ENCODE measurements around the gene DOK6. TPM values are rescaled to one million over a fixed set of nuclear protein-coding genes. Genes with fewer than 3 reads are reported as not detected.
"Not testable (repeated sequence)": the region's sequence is repeated elsewhere in the genome, so short reads cannot be mapped to it uniquely, and the experiment has no call there.

The DOK6 gene
- total and polyA plus RNA-seq, 2 donors (not counting 3 experiments of a cell fraction or from before 2014, with no cell fraction given), result under 0.01 TPM; not detected in 1

DNA sequence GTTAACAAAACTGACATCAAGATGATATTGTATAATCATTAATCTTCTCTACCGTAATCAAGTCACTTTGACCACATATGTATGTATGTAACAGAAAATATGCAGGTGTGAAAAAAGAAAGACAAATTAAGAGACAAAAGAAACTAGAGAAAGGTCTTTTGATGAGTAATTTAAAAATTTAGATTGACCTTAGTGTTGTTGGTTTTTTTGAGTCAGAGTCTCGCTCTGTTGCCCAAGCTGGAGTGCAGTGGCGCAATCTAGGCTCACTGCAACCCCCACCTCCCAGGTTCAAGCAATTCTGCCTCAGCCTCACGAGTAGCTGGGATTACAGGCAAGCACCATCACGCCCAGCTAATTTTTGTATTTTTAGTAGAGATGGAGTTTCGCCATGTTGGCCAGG lies 464.1 kb downstream of the DOK6 start:
- H3K9ac ChIP-seq (replicated peaks; ENCODE audit: extremely low read depth, insufficient read depth, low read length); BruUV-seq (replicated peaks); dilution Hi-C loops (cut with MboI; ENCODE audit: extremely low pct_ligation_motif_present, low sequenced_read_pairs); H3K4me2 ChIP-seq (ENCODE audit: insufficient read depth, low read length); H3K4me1 ChIP-seq (ENCODE audit: control insufficient read depth, extremely low read depth, insufficient read depth, low read length); H3K4me3 ChIP-seq (replicated peaks in 1 of 3; ENCODE audit: insufficient read depth in 1 of 3, low read depth in 1 of 3, low read length in 3 of 3); H4K20me1 ChIP-seq (replicated peaks; ENCODE audit: control insufficient read depth, extremely low read depth, insufficient read depth, low read length); H2AFZ ChIP-seq (ENCODE audit: low read depth, low read length); POLR2A ChIA-PET; DNase-seq (ENCODE audit: low read depth, low spot score); H3K79me2 ChIP-seq (ENCODE audit: control insufficient read depth, insufficient read depth, low read length); intact Hi-C loops (cut with micrococcal nuclease); CTCF ChIA-PET; H3K27me3 ChIP-seq (ENCODE audit: control insufficient read depth in 2 of 2, insufficient read depth in 2 of 2, low read length in 2 of 2); H3K27ac ChIP-seq (ENCODE audit: insufficient read depth, low read depth, low read length); FAIRE-seq; H3K9me1 ChIP-seq (replicated peaks; ENCODE audit: control insufficient read depth, extremely low read depth, insufficient read depth, low read length); H3K36me3 ChIP-seq (ENCODE audit: control insufficient read depth in 2 of 2, extremely low read depth in 1 of 2, insufficient read depth in 2 of 2, low read length in 2 of 2); H3K9me3 ChIP-seq (replicated peaks; ENCODE audit: control insufficient read depth, insufficient read depth, low read length): not testable (repeated sequence)

DNA sequence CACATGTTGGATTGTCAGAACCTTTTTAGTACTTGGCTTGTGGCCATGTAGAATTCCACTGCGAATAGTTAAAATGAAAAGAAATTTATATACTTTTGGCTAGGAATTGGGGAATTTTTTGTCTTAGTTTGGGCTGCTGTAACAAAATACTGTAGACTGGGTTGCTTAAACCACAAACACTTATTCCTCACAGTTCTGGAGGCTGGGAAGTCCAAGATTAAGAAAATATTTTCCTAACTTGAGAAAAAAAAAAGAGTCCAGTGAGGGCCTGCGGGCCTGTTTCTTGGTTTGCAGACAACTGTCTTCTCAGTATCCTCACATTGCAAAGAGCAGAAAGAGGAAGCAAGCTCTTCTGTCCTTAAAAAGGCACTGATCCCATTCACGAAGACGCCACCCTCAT lies 465.1 kb downstream of the DOK6 start:
- H3K9ac ChIP-seq (replicated peaks; ENCODE audit: extremely low read depth, insufficient read depth, low read length), result no peak overlapping the region
- CTCF ChIA-PET, result interaction anchor here (0.7 kb wide), 1 partner anchor 17 kb away, joined by 3 read pairs; no protein-coding TSS in a partner anchor
- FAIRE-seq (no peak), DNase-seq (ENCODE audit: low read depth, low spot score) (no peak)
- no peak overlapping the region for H2AFZ ChIP-seq (ENCODE audit: low read depth, low read length)
- no peaks in the 10 kb centered on the region for H4K20me1 ChIP-seq (replicated peaks; ENCODE audit: control insufficient read depth, extremely low read depth, insufficient read depth, low read length)
- TF ChIP-seq JUN (IDR thresholded peaks at IDR 0.05; ENCODE audit: borderline replicate concordance, insufficient read depth, insufficient read length, low read depth) (no peak), MYC (IDR thresholded peaks at IDR 0.05; ENCODE audit: low read depth, low read length) (no peak), GATA2 (IDR thresholded peaks at IDR 0.05; ENCODE audit: insufficient read depth, insufficient read length, low read depth, low read length) (no peak), POLR2A (IDR thresholded peaks at IDR 0.05; ENCODE audit: low read depth, low read length) (no peak), FOS (IDR thresholded peaks at IDR 0.05; ENCODE audit: borderline replicate concordance, insufficient read depth, low read length) (no peak), POLR2AphosphoS5 (IDR thresholded peaks at IDR 0.05; ENCODE audit: insufficient read depth, low read depth, low read length) (no peak), EZH2 (IDR thresholded peaks at IDR 0.05; ENCODE audit: borderline replicate concordance, low read depth, low read length, severe bottlenecking) (no peak)
- TF ChIP-seq, protein P1, sequence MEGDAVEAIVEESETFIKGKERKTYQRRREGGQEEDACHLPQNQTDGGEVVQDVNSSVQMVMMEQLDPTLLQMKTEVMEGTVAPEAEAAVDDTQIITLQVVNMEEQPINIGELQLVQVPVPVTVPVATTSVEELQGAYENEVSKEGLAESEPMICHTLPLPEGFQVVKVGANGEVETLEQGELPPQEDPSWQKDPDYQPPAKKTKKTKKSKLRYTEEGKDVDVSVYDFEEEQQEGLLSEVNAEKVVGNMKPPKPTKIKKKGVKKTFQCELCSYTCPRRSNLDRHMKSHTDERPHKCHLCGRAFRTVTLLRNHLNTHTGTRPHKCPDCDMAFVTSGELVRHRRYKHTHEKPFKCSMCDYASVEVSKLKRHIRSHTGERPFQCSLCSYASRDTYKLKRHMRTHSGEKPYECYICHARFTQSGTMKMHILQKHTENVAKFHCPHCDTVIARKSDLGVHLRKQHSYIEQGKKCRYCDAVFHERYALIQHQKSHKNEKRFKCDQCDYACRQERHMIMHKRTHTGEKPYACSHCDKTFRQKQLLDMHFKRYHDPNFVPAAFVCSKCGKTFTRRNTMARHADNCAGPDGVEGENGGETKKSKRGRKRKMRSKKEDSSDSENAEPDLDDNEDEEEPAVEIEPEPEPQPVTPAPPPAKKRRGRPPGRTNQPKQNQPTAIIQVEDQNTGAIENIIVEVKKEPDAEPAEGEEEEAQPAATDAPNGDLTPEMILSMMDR (IDR thresholded peaks at IDR 0.05; ENCODE audit: extremely low read depth in 1 of 2, insufficient read depth in 1 of 2, low read depth in 1 of 2, low read length in 2 of 2), result no peak
- TF ChIP-seq, protein P2, sequence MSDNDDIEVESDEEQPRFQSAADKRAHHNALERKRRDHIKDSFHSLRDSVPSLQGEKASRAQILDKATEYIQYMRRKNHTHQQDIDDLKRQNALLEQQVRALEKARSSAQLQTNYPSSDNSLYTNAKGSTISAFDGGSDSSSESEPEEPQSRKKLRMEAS (IDR thresholded peaks at IDR 0.05; ENCODE audit: insufficient read depth, insufficient read length), result no peak
- H3K4me1 ChIP-seq (ENCODE audit: control insufficient read depth, extremely low read depth, insufficient read depth, low read length), result no peaks in the 10 kb centered on the region
- no peak overlapping the region for H3K27ac ChIP-seq (ENCODE audit: insufficient read depth, low read depth, low read length)
- intact Hi-C loops (cut with micrococcal nuclease) (no loop called here), dilution Hi-C loops (cut with MboI; ENCODE audit: extremely low pct_ligation_motif_present, low sequenced_read_pairs) (no loop called here)
- BruUV-seq (replicated peaks), result no TSS peak
- POLR2A ChIA-PET, result no interaction called here
- H3K9me1 ChIP-seq (replicated peaks; ENCODE audit: control insufficient read depth, extremely low read depth, insufficient read depth, low read length), result no peaks in the 10 kb centered on the region
- no peaks in the 10 kb centered on the region for H3K9me3 ChIP-seq (replicated peaks; ENCODE audit: control insufficient read depth, insufficient read depth, low read length)
- H3K4me3 ChIP-seq (replicated peaks in 1 of 3; ENCODE audit: insufficient read depth in 1 of 3, low read depth in 1 of 3, low read length in 3 of 3), result no peak overlapping the region
- H3K79me2 ChIP-seq (ENCODE audit: control insufficient read depth, insufficient read depth, low read length), result no peaks in the 10 kb centered on the region
- no peaks in the 10 kb centered on the region for H3K27me3 ChIP-seq (ENCODE audit: control insufficient read depth in 2 of 2, insufficient read depth in 2 of 2, low read length in 2 of 2)
- no peaks in the 10 kb centered on the region for H3K36me3 ChIP-seq (ENCODE audit: control insufficient read depth in 2 of 2, extremely low read depth in 1 of 2, insufficient read depth in 2 of 2, low read length in 2 of 2)
- no peak overlapping the region for H3K4me2 ChIP-seq (ENCODE audit: insufficient read depth, low read length)

All from endothelial cell of umbilical vein (primary cell).